Measurements from ENCODE around the gene CNTNAP4. TPM values are rescaled to one million over a fixed set of nuclear protein-coding genes. Genes with fewer than 3 reads are reported as not detected.

Gene CNTNAP4
- total and polyA plus RNA-seq, 2 of the 13 experiments (the other 11 are each of a cell fraction or from before 2014, with no cell fraction given): not detected

GRCh38 chr16:76378020-76378419, 100.8 kb downstream of the CNTNAP4 start:
- DNase-seq (ENCODE audit: low spot score): no peak
- TF ChIP-seq ZBTB34 (CRISPR knock-in tag; IDR thresholded peaks at IDR 0.05) (no peak), CEBPB (IDR thresholded peaks at IDR 0.05; ENCODE audit: borderline replicate concordance, low read depth, low read length) (peak; percentile 75)
- Histone ChIP-seq H3K36me3 (replicated peaks in 1 of 2; ENCODE audit: control insufficient read depth in 1 of 2, insufficient read depth in 2 of 2, low read length in 2 of 2) (no peaks in the 10 kb centered on the region), H3K9me3 (ENCODE audit: low read length) (no peaks in the 10 kb centered on the region), H3K79me2 (ENCODE audit: insufficient read depth, low read length) (no peaks in the 10 kb centered on the region), H3K4me3 (replicated peaks in 1 of 3; ENCODE audit: insufficient read depth in 1 of 3, low read depth in 2 of 3, low read length in 3 of 3) (no peak overlapping the region), H3K27ac (ENCODE audit: extremely low read length, insufficient read depth, low read length) (no peak overlapping the region), H3K27me3 (ENCODE audit: control insufficient read depth in 1 of 2, insufficient read depth in 2 of 2, low read length in 2 of 2) (no peaks in the 10 kb centered on the region), H3K9ac (ENCODE audit: insufficient read depth, low read depth, low read length) (no peak overlapping the region), H2AFZ (ENCODE audit: low read length) (no peak overlapping the region), H3K4me2 (ENCODE audit: low read depth, low read length) (no peak overlapping the region), H3K4me1 (ENCODE audit: insufficient read depth, low read length) (no peaks in the 10 kb centered on the region), H4K20me1 (ENCODE audit: insufficient read depth, low read length) (no peaks in the 10 kb centered on the region)
- CTCF ChIA-PET (ENCODE audit: low intra/inter-chr PET ratio, low total read pairs): no interaction called here
- FAIRE-seq: no peak
- POLR2A ChIA-PET: no interaction called here
- no peak for ATAC-seq
- in situ Hi-C loops (cut with HindIII; ENCODE audit: extremely low pct_ligation_motif_present, low pct_unique_long_range_greater_than_20kb): no loop called here
- intact Hi-C loops (cut with micrococcal nuclease; ENCODE audit: unreplicated experiment): no loop called here
- 2% methylated on average over 3 of the region's 3 CpGs for WGBS (ENCODE audit: low lambda C conversion rate)
- BruUV-seq (replicated peaks): no TSS peak

GRCh38 chr16:76381096-76381495, 103.9 kb downstream of the CNTNAP4 start:
- Histone ChIP-seq H3K9me3 (ENCODE audit: low read length) (no peaks in the 10 kb centered on the region), H3K27me3 (ENCODE audit: control insufficient read depth in 1 of 2, insufficient read depth in 2 of 2, low read length in 2 of 2) (no peaks in the 10 kb centered on the region), H3K36me3 (replicated peaks in 1 of 2; ENCODE audit: control insufficient read depth in 1 of 2, insufficient read depth in 2 of 2, low read length in 2 of 2) (no peaks in the 10 kb centered on the region), H4K20me1 (ENCODE audit: insufficient read depth, low read length) (no peaks in the 10 kb centered on the region), H3K9ac (ENCODE audit: insufficient read depth, low read depth, low read length) (no peak overlapping the region), H2AFZ (ENCODE audit: low read length) (no peak overlapping the region), H3K27ac (ENCODE audit: extremely low read length, insufficient read depth, low read length) (no peak overlapping the region), H3K4me1 (ENCODE audit: insufficient read depth, low read length) (no peaks in the 10 kb centered on the region), H3K4me2 (ENCODE audit: low read depth, low read length) (no peak overlapping the region), H3K4me3 (replicated peaks in 1 of 3; ENCODE audit: insufficient read depth in 1 of 3, low read depth in 2 of 3, low read length in 3 of 3) (no peak overlapping the region), H3K79me2 (ENCODE audit: insufficient read depth, low read length) (no peaks in the 10 kb centered on the region)
- WGBS (ENCODE audit: low lambda C conversion rate): 0% methylated on average over 1 of the region's 1 CpG
- in situ Hi-C loops (cut with HindIII; ENCODE audit: extremely low pct_ligation_motif_present, low pct_unique_long_range_greater_than_20kb) (no loop called here), intact Hi-C loops (cut with micrococcal nuclease; ENCODE audit: unreplicated experiment) (no loop called here)
- no peak for TF ChIP-seq POLR2AphosphoS5 (IDR thresholded peaks at IDR 0.05; ENCODE audit: low read depth, low read length)
- TF ChIP-seq MAFF (IDR thresholded peaks at IDR 0.05; ENCODE audit: low read depth, low read length): no peak
- TF ChIP-seq ZNF780A (CRISPR knock-in tag; IDR thresholded peaks at IDR 0.05): no peak
- no peak for TF ChIP-seq AHDC1 (CRISPR knock-in tag; IDR thresholded peaks at IDR 0.05; ENCODE audit: borderline replicate concordance)
- TF ChIP-seq KDM1A (CRISPR knock-in tag; IDR thresholded peaks at IDR 0.05): no peak
- TF ChIP-seq SKI (IDR thresholded peaks at IDR 0.05; ENCODE audit: partially characterized antibody): no peak
- no TSS peak for BruUV-seq (replicated peaks)
- ChIA-PET POLR2A (no interaction called here), CTCF (ENCODE audit: low intra/inter-chr PET ratio, low total read pairs) (no interaction called here)
- ATAC-seq (no peak), FAIRE-seq (no peak), DNase-seq (ENCODE audit: low spot score) (no peak)

Measured in HepG2 (cell line).